Raji (cell line): ENCODE results near the gene SUPT3H.

ENCODE experiments used
- POLR2A ChIP-seq: IDR thresholded peaks from 2 replicates; pipeline ENCODE4 v1.6.1; 2011; ENCODE audit warnings: low read depth, low read length, control low read depth; ENCODE audit not compliant: insufficient read depth

Gene SUPT3H

DNA sequence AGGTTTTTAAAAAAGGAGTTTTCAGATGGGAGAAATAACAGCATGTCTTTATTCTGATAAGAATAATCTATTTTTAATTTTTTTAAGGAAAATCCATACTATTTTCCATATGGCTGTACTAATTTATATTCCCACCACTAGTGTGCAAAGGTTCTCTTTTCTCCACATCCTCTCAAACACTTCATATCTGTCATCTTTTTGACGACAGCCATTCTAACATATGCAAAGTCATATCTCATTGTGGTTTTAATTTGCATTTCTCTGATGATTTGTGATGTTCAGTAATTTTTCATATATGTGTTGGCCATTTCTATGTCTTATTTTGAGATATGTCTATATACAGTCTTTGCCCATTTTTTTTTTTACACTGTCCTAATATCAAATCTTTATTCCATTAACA is 330.2 kb downstream of the SUPT3H start:
- no peak for TF ChIP-seq POLR2A

DNA sequence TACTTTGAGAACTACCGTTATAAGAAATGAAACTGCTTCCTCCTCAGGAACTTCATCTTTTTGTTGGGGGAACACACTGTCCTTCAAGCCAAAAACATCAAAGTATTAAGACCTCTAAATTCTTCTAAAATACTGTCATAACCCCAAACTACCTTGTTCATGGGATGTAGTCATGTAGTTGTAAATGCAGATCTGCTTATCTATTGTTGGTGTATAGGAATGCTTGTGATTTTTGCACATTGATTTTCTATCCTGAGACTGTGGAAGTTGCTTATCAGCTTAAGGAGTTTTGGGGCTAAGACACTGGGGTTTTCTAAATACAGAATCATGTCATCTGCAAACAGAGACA is 332.5 kb downstream of the SUPT3H start:
- TF ChIP-seq POLR2A, result no peak

DNA sequence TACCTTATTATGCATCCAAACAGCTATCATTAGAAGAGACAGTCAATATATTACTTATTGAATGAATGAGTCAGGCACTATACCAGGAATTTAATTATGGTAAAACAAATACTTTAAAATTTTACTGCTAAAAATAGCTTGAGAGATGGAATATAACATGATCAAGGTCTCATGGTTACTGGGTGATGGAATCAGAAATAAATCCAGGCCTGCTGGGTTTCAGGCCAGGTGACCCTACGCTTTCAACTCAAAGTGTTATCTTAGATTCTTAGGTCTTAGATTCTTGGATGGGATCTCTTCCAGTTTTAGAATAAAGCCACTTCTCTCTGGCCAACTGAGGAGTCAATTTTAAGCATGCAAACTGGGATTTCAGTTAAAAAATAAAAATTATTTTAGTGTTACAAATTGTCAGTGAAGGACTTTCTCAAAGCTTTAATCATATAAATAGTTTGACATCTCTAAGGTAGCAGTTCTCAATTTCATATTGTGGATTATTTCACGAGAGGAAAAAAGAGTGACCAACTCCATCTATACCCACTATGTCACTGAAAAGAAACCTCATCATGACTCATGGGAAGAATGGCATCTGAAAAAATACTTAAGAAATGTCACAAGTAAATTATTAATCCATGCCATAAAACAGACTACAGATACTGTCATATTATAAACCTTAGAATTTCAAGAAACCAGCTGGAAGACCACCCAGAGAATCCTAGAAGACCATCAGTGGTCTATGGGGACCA is 333.1 kb downstream of the SUPT3H start:
- TF ChIP-seq POLR2A, result no peak

DNA sequence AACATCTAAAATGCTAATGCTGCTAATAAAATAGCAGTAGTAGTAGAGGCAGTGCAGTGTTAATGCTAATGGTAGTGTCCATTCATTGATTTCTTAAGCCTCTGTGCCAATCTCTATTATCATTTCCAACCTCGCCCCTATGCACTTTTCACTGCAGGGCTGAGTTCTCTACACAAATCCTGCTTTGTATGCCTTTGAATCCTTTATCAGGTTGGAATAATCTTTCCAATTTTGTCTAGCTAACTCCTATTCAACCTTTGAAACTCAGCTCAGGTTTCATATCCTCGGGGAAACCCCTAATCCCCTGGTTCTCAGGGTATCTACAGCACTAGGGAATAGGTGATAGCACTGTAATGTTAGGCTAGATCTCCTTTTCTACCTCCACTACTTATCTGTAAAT is 333.6 kb downstream of the SUPT3H start:
- TF ChIP-seq POLR2A, result no peak

DNA sequence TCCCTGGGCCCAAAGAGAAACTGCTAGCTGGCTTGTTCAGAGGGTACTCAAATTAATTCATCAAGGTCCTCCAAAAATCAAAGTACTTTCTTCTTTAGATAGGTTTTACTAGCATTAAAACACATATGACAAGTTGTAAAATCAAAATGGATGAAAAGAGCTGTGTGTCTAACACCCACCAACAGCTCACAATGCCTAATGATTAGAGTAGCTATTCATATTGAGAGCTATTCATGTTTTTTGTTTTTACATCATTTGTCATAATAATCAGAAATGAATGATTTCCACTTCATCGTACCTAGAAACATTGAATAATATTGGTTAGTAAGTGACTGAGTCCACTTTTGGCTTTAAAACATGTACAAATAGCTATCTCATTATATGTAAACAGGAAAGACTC is 339.5 kb downstream of the SUPT3H start:
- no peak for TF ChIP-seq POLR2A

DNA sequence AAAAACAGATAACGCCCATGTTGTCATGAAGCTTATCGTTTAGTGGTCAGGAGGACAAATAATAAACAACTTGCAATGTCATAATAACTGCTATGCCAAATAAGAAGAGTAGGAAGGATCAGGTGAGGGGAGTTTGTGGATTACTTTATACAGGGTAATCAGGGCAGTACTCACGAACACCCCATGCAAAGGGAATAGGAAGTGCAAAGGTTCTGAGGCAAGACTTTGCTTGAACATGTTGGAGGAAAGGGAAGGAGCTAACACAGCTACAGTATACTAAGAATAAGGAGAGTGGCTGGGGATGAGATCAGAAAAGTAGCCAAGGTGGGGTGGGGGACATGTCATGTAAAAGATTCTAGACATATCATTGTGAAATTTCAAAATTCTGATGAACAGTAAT is 341.6 kb downstream of the SUPT3H start:
- TF ChIP-seq POLR2A, result no peak

DNA sequence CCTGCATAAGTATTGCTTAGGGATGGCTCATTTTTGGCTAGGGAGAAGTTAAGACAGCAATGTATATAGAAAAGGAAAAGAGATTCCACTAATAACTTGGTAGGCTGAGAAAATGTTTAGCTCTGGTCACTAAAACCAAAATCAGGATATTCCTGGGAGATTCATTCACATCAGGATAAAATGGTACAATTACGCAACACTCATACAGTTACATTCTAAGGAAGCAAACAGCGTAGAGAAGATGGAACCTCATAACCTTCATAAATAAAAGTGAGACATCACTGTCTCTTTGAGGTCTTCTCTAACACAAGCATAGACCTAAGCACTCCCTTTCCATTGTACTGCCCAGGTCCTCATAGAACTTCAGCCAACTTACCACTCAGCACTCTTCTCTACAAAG is 345.3 kb downstream of the SUPT3H start:
- no peak for TF ChIP-seq POLR2A

DNA sequence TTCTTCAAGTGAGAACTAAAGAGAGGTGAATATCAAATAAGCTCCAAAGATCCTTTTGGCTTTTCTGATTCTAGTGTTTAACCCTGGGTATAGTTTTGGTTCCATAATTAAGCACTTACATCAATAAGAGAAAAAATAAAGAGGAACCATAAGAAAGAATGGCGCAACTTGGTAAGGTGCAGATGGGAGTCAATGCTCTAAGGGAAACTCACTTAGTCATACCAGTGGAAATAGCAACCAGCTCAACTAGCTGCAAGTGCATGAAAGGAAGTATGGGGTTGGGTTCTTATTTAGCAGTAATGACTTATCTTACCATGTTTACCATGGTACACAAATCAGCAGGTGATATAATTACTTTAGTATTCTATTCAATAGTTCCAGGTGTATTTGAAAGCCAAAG is 346.1 kb downstream of the SUPT3H start:
- no peak for TF ChIP-seq POLR2A

DNA sequence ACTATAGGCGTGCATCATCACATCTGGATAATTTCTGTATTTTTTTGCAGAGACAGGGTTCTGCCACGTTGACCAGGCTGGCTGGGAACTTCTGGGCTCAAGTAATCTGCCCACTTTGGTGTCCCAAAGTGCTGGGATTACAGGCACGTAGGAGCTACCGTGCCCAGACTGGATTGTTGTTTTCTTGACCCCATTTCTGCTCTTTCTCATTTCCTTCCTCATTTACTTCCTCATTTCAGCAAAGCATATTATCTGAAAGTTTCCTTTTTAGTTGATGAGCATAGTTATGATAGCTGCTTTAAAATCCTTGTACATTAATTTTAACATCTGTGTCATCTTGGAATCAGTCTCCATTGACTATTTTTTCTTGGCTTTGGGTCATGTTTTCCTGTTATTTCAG is 350.6 kb downstream of the SUPT3H start:
- TF ChIP-seq POLR2A, result no peak

DNA sequence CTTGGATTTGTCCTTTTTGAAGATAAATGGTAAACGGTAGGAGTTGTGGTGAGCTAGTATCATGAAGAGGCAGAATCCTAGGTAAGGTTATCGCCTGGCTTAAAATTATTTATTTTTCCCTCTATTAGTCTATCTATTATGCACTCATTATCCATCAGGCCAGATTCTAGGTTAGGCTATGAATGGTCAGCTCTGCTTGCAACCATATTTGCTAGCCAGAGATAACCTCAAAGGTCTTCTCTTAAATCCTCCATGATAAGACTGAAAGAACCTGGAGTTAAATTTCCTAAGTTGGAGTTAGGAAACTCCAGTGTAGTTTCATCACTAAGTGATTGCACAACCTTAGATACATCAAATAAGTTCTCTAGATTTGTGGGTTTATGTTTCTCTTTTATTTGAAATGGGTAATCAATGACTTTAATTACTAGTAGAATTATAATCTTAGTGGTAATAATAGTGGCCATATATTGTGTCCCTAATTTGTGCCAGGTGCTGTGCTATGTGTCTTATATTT is 351.7 kb downstream of the SUPT3H start:
- TF ChIP-seq POLR2A, result no peak

DNA sequence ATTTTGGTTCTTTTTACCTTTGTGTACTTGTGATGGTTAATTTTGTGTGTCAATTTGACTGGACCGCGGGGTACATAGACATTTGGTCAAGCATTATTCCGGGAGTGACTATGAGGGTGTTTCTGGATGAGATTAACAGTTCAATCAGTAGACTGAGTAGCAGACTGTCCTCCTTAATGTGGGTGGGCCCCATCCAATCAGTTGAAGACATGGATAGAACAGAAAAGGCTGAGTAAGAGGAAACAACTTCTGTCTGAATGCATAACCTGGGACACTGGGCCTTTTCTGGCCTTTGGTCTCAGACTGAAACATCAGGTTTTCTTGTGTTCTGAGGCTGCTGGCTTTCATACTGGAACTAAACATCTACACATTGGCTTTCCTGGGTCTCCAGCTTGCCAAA is 353.1 kb downstream of the SUPT3H start:
- TF ChIP-seq POLR2A, result no peak

DNA sequence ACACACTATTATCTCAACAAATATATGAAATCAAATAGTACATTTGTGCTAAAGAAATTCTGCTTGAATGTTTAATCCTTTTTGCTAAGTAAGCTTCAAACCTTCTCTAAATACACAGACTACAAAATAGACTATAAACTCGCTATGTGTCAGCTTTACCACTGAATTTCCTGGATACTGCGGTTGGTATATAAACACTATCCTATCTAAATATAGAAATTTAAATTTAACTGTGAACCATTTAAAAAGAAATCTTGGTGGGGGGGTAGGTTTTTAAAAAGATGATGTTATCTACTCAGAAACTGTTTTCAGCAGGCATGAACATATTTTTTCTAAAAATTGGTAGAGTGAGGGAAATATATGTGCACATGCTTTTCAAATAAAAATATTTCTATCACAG is 356.1 kb downstream of the SUPT3H start:
- TF ChIP-seq POLR2A, result no peak

DNA sequence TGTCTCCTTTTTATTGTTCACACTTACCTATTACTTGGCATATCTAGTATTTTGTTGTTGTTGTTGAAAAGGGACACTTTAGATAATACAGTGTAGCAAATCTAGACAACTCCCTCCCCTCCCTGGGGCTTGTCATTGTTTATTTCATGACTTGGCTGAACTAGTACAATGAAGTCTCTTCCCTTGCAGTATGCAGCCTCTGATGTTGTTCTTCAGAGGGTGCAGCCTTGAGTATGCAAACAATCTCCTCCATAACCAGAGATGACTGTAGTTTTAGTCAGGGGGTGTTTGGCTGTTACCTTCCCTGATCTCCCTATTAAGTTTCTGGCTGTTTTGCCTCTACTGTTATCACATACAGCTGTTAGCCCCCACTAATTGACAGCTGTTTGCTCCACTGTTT is 365.0 kb downstream of the SUPT3H start:
- TF ChIP-seq POLR2A, result no peak

DNA sequence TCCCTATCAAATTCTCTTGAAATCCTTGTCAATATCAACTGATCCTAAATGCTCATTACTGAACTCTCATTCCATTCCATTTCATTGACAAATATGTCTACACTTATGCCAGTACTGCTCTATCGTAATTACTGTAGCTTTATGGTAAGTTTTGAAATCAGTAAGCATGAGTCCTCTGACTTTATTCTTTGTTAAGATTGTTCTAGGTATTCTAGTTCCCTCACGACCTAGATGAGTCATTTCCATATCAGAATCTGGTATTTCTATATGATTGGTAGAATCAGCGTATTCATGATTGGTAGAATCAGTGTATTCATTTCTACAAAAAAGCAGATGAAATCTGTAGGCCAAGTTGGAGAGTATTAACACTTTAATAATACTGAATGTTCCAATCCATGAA is 368.2 kb downstream of the SUPT3H start:
- TF ChIP-seq POLR2A, result no peak

DNA sequence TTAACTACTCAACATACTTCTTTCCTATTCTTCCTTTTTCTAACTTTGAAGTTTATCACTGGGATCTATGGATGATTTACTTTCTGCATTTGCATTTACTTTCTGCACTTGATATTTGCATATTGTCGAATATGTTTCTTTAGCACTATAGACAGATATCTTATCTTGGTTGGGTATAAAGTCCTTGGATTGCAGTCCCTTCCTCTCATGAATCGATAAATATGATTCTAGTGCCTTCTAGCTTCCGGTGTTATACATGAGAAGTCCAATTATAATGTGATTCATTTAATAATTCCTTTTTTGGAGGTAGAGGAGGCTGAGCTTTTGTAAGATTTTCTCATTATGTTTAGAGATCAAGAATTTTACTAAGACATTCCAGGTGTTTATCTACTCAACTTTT is 370.8 kb downstream of the SUPT3H start:
- TF ChIP-seq POLR2A, result no peak

DNA sequence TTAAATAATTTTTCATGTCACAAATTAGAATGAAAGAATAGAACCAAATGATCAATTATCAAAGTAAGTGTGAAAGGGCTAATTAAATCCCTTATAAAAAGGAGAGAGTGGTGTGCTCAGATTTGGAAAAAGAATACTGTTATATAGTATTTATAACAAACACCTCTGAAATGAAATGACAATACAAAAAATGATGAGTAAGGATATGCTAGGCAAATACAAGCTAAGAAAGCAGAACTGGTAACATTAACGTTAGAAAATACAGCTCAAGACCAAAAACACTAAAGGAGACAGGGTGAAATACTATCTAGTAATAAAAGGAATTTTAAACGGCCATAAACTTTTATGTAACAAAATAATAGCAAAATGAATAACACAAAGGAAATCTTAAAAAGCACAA is 373.8 kb downstream of the SUPT3H start:
- TF ChIP-seq POLR2A, result no peak

DNA sequence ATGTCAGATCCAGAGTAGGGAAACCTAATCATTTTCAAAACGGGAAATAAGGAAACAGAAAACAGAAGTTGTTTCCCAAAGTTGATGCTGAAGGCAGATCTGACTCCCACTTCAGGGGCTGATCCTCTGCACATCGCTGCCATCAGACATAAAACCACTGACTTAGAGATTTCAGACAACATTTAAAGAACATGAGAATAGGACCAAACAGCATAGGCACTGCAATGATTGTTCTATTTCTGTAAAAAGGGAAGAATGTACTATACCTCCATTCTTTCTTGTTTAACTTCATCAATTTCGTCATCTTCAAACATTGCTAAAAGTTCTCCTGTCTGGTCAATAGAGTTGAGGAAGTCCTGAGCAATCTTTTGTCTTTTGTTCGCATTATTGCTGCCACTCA is 374.3 kb downstream of the SUPT3H start:
- no peak for TF ChIP-seq POLR2A

DNA sequence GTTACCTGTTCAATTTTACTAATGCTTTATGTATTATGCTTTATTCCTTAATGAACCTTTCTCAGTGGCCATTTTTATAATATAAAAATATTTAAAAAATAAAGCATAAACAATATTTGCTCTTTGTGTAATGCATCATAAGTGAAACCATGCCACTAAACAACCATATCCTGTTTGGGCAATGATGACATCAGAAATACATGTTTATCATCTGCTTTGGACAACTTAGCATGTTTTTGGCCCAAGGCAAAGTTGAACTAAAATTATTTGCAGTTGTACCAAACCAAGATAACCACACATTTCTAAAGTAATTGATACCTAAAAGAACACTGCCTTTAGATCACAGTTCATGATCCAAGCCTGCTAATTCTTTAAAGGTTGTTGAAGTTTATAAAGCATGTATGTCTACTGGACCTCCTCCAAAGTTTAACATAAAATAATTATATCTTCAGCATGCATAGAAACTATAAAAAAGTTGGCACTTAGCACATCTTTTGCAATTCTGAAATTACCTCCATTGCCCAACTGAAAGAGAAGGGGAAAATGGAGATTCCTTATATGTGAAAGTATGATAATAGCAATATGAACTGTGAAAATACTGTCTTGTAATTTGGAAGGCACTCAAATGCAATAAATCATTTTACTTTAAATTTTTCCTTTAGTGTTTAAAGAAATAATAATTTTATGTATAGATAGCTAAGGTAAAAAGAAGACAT is 375.2 kb downstream of the SUPT3H start:
- TF ChIP-seq POLR2A, result no peak

DNA sequence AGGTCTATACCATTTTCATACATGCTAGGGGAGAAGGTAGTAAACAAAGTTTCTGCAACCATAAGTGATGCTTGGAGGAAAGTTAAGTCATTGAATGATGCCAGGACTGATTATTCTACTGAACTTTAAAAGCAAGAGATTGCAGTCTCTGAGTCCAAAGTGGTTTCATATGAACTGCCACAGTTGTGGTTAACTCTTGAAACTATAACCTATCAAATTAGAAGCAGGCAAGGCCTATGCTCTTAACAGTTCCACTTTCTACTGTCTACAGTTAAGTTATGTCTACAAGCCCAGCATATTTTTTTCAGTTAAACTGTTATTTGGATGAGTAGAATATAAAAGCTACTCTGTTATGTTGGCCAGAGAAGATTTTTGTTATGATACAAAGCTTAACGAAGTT is 376.1 kb downstream of the SUPT3H start:
- no peak for TF ChIP-seq POLR2A
